T-helper 22 cell (primary cell): ENCODE data around the gene BRINP2.

ENCODE experiments used
- DNase-seq: peaks from one replicate; pipeline ENCODE4 v3.0.0-alpha.2; 2020; ENCODE audit warnings: low read depth

The BRINP2 gene

DNA sequence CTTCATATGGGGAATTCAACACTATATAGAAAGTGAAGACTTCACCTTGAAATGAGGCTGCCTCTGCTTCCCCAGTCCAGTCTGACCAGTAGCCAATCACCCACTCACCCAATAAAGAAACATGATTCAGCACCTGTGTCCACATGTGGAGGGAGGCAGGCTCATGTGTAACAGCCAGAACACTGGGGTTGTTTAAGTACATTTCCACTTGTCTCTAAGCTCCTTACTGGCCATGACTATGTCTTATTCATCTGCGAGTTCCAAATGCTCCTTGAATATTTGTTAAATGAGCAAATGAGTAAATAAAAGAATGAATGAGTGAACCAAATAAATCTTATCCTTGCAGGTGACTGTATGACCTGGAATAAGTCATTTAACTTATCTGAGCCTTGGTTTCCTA lies 100.1 kb downstream of the BRINP2 start:
- no peak for DNase-seq

DNA sequence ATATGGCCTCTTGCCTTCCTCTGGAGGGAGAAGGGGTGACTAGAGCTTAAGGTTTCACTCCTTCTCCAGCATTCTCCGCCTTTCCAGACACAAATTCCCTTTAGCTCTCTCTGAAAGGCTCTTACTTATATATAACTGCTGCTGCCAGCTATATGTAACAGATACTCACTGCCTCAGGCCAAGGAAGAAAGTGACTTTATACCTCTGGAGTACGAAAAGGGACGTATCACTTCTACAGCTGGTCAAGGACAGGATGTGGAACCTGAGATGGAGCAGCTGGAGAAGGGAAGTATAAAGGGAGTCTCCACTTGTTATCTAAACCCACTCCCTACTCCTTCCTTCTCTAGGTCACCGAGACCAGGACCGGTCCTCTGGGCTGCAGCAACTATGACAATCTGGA lies 102.4 kb downstream of the BRINP2 start:
- DNase-seq: no peak

DNA sequence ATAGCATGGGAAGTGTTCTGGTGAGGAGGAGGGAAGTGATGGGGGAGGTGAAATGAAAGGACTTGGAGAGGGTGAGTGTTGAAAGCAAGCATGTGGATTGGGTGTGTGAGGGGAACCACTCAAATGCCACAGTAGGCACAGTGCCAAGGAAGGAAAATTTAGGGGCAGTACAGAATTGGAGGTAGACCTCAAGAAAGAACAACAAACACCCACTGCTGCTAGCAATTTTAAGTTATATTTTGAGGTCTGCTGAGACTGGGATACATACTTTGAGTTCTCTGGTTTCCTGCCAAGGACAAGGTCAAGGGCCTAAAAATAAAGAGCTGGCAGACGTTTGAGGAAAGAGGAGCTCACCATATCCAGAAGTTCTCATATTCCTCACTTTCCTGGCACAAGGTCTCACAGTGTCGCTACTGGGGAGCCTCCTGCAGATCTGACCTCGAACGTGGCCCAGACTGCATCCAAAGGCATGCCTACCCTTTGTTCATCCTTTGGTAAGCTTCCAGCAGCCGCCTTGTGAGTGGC lies 104.0 kb downstream of the BRINP2 start:
- DNase-seq: no peak

DNA sequence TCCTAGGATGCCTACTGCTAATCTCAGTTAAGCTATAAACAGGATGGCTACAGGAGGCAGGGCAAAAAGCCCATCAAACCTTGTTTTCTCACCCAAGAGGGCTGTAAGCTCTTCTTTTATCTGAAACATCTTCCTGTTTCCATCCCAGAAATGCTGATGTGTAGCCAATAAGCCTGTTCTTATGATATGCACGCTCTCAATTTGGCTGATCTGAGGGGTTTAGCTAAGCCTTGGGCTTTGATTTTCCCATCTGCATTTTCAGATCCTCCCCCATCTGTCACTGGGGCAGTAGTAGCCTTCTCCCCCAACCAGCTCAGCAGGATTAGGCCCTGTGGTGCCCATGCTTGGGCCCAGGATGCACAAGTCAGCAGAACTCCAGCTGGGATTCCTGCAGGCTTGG lies 105.0 kb downstream of the BRINP2 start:
- DNase-seq: no peak

DNA sequence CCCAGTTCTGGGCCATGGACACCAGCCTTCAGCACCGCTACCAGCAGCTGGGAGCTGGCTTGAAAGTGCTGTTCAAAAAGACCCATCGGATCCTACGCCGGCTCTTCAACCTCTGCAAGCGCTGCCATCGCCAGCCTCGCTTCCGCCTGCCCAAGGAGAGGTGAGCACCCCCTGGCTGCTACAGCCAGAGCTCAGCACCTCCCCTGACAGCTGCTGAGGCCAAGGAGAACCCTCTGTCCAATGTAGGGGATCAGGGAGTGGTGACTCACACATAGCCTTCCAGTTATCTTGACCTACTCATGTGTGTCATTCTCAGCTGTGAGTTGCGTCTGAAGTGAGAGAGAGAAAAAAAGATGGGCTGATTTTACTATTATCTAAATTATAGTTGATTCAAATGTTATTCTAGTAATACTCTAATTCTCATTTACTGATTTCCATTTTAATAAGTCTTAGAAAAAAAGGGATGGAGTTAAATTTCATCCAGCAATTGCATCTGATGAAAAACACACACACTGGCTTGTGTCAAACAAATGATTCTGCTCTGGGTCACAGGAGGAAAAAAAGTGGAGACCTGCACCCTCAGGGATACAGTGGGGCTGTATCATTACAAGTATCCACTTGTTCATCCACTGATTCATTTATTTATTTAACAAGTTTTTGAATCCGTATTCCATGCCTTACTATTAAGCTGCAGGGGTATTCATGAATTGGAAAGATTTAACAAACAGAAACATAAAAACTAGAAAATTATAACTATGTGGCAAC lies 108.0 kb downstream of the BRINP2 start:
- no peak for DNase-seq

DNA sequence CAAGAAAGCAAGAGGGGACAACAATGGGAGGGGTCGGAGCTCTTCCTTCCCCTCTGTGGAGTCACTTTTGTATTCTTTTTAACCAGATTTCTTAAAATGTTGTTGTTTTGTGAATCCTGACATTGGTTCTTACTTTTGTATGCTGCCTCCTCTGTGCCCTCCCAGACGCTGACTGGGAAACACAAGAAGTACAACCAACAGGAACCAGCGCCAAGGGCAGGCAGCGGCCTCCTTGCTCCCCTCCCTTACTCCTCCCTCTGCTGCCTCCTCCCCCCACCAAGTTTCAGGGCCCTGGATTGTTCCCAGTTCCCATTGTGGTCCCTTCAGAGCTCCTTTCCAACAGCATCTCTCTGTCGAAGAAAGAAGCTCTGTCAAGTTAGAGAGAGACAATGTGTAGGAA lies 111.1 kb downstream of the BRINP2 start:
- no peak for DNase-seq

DNA sequence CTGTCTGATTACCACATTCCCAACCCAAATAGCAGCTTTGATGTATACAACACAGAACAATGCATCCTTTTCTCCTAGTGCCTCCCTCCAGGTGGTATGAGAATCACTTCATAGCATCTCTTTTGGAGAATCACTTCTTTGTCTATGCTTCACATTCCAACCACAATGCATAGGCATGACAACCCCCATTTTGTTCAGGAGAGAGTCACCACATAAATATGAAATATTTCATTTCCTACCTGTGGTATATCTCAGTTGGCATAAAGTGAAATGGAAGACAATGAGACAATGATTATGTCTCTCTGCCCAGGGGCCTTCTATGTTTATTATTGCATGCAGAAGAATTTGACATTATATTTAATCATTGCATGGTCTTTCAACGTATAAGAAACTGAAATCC lies 112.2 kb downstream of the BRINP2 start:
- no peak for DNase-seq

DNA sequence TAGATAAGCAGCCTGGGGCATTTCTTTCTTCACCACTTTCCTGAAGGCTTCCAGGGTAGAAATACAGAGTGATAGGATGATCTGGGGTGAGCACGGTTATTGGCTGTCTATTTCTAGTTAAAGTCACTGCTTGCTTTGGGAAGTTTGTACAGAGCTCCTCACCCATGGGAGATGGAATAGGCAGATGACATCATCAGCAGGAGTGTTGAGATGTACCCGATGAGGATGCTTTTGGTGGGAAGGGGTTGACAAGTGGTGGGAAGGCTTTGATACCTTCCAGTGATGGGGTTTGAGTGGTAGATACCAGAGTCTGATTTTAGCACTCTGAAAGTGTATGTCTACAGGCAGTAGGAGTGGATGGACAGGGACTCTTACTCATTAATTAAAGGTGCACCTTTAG lies 112.6 kb downstream of the BRINP2 start:
- no peak for DNase-seq

DNA sequence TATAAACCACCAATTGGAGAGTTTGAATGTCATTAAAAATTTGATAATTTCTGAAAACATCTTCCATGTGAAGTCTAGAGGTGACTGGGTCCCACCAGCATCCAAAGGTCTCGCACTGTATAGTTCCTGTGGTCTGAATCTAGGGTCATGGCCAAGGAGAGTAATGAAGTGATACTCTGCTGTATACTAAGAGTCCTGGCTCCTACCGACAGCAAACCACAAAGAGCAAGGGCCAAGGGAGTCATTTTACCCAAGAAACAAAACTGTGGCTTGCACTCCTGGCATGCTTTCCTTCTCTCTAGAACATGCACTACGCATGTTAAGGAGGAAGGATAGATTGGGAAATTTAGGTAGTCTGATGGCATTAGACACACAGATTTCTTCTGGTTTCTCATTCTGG lies 115.6 kb downstream of the BRINP2 start:
- no peak for DNase-seq

DNA sequence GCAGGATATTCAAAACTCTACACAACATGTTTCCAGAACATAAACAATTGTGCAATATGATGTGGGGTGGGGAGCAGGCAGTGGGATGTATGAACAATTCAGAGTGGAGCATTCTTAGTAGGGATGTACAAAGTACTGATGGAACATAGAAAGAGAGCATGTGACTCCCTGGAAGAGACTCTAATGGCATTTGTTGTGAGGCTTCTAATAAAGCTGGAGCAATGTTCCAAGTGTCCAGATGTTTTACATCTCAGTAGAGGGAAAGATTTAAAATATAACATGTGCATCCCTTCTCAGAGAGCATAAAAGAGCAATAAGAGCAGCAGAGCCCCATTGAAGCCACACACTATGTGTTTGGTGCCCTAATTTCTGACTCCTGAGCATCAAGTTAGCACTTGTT lies 116.5 kb downstream of the BRINP2 start:
- no peak for DNase-seq

DNA sequence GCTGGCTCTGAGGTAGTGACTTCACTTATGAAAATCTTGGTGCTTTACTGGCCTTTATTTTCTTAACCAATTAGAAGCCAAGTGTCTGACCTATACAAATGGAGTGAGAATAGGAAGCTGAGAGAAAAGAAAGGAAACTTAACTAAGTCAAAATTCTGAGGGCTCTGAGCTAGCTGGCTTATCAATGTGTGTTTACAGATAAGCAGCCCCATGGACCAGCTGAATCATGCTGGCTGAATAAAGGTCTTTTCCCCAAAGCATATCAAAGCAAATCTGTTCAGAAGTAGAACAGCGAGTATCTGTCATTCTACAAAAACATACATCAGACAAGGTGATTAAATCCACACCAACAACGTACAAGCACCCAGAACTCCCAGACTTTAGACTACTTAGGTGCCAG lies 117.2 kb downstream of the BRINP2 start:
- no peak for DNase-seq

DNA sequence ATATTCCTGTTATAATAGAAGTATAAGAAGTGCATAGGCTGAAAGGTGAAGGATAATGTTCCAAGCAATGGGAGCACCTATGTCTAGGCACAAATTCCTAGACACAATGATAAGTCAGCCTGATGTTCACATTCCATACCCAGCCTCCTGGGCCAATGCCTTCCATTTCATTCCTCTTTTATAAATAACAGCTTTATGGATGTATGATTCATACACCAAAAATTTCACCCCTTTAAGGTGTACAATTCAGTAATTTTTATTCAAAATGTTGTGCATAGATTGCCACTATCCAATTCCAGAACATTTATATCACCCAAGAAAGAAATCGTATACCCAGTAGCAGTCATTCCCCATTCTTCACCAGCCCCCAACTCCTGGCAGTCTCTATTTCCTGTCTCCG lies 118.8 kb downstream of the BRINP2 start:
- no peak for DNase-seq

DNA sequence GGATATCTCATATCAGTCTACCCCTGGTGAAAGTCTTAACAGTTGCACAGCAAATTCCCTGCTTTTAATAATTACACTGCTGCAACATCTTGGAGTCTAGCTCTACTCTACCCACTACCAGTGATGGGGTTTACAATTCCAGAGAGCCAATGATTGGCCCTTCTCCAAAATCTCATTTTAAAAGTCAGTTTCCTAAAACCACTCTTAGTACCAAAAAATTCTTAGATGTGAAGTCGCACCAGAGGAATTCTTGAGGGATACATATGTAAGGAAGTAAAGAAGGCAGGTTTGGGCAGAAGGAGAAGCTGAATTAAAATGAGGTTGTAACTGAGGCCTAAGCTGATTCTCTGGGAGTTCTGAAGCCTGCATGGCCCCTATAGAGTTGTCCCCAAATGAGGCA lies 129.7 kb downstream of the BRINP2 start:
- no peak for DNase-seq

DNA sequence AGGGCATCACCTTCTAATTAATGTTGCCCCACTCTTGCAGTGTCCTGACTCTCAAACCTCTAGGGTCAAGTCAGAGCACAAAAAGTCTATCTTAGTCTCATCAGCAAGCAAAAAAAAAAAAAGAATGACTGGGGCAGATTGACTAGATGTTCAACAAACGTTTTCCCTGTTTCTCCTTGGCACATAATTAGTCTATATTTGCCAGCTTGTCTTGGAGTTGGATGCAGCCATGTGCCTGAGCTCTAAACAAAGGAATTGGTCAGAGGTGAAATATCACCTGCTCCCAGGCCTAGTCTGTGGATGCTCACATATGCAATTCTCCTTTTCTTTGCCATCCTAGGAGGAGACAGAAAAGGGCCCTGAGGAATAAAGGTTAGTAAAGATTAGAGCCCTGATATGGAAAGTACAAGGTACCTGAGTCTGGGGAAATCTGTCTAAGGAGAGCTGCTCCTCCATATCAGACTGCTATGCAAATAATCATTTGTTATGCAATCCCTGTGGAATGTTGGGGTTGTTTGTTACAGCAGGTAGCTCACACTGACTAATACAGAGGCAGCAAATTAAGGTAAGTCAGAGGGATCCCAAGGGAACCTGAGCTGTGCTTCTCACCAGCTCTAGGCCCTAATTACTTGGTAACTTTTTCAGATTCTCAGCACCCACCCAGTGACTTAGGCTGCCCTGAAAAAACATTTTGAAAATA lies 130.8 kb downstream of the BRINP2 start:
- DNase-seq: no peak

DNA sequence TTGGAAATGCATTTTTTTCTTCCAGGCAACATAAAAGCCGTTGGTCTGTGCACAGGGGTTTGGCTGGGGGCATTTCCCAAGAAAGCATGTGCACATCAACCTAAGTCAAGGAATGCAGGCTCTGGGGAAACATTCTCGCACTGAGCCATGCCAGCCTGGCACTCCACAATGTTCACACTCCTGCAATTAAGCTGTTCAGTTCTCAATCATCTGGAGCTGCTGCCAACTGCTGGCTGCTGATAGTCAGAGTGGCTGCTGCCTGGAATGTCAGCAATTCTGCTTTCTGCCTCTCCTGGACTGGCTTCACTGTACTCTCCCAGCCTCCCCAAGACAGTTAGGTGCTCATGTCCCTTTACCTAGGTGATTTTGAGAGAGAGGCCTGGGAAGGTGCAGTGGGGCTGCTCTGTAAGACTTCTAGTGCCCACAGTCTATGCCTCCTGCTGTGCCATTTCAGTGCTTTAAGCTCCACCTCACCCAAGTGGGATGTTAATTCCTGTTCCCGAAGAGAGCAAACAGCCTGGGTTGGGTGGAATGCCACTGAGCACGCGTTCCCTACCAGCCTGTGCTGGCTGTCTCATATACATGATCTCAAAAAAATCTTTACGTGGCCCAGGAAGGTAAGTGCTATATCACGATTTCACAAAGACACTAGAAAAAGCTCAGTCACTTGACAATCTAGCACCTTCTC lies 131.7 kb downstream of the BRINP2 start:
- no peak for DNase-seq

DNA sequence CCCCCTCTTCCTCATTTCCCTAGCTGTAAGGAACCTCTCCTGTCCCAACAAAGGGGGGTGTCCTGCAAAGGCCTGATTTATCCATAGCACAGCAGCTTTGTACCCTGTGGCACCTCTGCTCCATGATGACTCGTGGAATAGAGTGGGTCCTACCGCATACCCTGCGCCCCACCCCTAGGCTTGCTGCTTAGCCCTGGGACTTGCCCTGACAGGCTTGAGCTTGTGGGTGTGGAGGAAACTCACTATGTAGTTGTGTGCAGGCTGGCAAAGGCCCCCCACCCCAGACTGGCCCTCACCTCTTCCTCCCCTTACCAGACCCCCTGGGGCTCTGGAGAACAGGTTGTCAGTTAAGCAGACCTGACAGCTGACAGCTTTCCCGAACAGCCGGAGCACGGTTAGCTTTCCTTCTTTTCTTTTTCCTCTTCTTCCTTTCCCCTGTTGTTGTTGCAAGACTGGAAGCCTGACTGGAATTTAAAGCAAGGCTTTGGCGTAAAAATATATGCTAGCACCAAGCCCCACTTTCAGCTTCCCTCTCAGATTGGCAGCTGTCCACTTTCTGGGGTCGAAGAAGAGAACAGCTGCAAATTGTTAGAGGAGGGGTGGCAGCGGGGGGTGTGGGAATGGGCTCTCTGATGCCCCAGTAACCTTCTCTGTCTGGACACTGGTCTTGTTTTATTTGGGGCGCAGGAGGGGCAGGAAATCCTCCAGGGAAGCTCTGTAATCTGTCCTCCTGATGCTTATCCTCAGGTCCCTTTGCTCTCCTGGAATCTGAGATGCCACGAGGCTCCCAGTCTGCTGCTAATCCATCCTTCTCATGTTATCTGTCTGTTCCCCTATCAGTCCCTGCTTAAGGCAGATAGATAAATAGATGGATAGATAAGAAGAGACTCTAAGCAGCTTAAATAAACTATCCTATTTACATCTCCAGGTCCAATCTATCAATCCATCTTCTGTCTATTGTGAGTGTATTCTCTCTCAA lies 134.6 kb downstream of the BRINP2 start:
- no peak for DNase-seq

DNA sequence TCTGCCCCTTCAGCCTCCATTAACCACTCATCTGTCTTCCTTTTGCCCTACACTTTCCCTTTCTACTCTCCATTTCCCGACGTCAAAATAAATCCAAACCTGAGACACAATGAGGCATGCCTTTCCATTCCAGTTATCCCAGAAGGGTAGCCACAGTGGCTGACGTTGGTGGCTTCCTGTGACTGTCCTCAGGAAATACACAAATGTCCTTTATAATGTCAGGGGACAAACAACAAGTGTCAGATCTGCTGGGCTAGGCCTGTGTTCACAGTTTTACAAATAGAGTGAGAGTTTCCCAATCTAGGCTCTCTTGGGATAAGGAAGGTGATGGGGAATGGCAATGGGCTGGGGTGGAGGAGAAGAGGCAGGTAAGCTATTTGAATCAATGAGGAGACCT lies 135.3 kb downstream of the BRINP2 start:
- no peak for DNase-seq

DNA sequence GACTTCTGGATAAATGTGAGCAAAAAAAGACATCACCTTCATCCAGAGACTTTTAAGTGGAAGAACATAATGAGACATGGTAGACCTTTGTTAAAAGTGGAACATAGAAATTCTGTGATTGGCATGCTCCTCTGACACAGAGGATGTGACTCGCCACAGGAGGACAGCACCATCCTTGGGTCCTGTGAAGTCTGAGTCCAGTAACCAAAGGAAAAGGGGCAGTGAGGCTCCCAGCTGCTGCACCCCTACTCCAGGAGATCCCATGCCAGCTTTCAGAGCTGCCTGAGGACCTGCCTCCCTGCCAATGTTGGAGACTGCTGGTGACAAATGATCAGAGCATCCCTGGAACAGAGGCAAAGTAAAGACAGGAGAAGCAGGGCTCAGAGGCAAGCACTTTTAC lies 136.2 kb downstream of the BRINP2 start:
- no peak for DNase-seq

DNA sequence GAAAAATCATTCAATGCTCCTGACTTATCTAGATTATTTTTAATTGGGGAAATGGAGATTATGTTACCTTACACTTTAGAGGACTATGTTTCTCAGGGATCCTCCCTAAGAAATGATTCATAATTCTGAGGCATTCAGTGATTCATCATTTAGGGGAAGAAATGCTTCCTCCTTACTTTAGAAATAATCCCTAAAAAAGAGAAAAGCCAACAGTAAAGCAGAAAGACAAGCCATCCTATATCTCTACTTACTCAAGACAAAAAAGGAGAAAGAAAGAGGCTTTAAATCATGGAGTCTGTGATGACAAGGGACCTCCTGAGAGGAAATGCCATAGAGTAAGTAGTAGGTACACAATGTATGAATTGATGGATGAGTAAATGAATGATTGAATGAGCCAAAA lies 137.0 kb downstream of the BRINP2 start:
- DNase-seq: no peak

DNA sequence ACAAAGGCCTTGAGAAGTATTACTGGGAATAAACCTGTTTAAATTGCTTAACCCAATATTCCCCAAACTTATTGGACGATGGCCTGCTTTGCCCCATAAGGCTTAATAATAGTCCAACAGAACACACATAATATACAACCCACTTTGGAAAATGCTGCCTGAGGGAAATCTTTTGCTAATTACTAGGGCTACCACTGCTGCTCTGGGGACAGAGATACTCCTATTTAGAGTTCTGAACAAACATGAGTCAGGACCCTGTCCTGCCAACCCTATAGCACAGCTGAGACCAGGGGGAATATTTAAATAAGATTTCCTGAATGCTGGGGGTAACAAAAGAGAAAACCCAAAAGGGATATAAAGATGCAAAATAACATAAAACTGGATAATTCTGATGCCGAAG lies 139.1 kb downstream of the BRINP2 start:
- no peak for DNase-seq

DNA sequence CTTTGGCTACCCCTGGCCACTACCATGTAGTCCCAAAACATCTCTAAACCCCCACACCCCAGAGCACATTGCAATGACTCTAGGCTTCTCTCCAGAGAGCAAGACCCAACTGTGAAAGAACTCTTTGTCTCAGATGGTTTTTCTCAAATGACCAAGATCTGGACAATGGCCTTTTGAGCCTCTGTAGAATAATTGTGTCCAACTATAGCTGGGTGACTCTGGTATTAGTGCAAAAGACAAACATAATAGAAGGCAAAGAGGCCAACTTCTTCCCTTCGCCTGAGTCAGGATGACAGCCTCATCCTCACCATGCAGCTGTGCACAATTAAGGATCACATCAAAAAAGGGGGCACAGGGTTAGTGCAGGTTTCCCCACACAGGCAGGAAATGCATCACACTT lies 139.6 kb downstream of the BRINP2 start:
- no peak for DNase-seq

DNA sequence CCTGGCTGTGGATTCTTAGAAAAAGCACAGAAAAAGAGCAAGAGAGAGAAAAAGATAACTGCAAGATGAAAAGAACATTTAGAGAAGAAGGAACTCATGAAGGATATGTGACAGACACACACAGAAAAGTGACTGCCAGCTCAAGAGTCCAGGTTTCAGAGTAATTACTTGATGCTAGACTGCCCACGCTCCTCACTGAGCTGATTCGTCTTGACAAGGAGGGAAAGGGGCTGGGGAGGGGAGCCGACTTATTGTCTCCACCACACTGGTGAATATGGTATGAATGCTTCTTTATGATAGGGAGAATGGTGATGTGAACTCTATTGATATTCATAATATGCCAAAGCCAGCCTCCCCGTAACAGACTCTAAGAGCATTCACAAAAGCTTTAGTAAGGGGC lies 140.4 kb downstream of the BRINP2 start:
- DNase-seq: no peak
